ENCODE measurements around the gene APOBR.
"Not testable (repeated sequence)": the region's sequence is repeated elsewhere in the genome, so short reads cannot be mapped to it uniquely, and the experiment has no call there.

Gene APOBR

GRCh38 chr16:28498666-28499381 lies 4.4 kb downstream of the APOBR start:
- TF ChIP-seq ARNTL (CRISPR knock-in tag; IDR thresholded peaks at IDR 0.05; ENCODE audit: borderline replicate concordance, low read depth) (no peak), ZNF70 (CRISPR knock-in tag; IDR thresholded peaks at IDR 0.05) (no peak), SNAI2 (CRISPR knock-in tag; IDR thresholded peaks at IDR 0.05) (no peak), ZFP3 (CRISPR knock-in tag; IDR thresholded peaks at IDR 0.05) (no peak), GLIS3 (CRISPR knock-in tag; IDR thresholded peaks at IDR 0.05) (no peak), CSRNP3 (CRISPR knock-in tag; IDR thresholded peaks at IDR 0.05) (no peak), PPARA (CRISPR knock-in tag; IDR thresholded peaks at IDR 0.05; ENCODE audit: borderline replicate concordance) (no peak), ZNF565 (CRISPR knock-in tag; conservative IDR thresholded peaks at IDR 0.05; ENCODE audit: low read depth) (no peak), ISL1 (CRISPR knock-in tag; IDR thresholded peaks at IDR 0.05) (no peak), TOX (CRISPR knock-in tag; IDR thresholded peaks at IDR 0.05; ENCODE audit: borderline replicate concordance) (no peak), CSDC2 (CRISPR knock-in tag; IDR thresholded peaks at IDR 0.05) (no peak), ZFP30 (CRISPR knock-in tag; IDR thresholded peaks at IDR 0.05) (no peak), ESRRG (CRISPR knock-in tag; IDR thresholded peaks at IDR 0.05) (no peak)
- ATAC-seq: no peak

- ATAC-seq: no peak
- no peak for TF ChIP-seq POU6F1 (CRISPR knock-in tag; IDR thresholded peaks at IDR 0.05; ENCODE audit: borderline replicate concordance, low read depth)
- TF ChIP-seq ISL1 (CRISPR knock-in tag; IDR thresholded peaks at IDR 0.05): no peak
- TF ChIP-seq OSR1 (CRISPR knock-in tag; IDR thresholded peaks at IDR 0.05): no peak
- TF ChIP-seq ZFP3 (CRISPR knock-in tag; IDR thresholded peaks at IDR 0.05): no peak
- no peak for TF ChIP-seq TOX (CRISPR knock-in tag; IDR thresholded peaks at IDR 0.05; ENCODE audit: borderline replicate concordance)
- no peak for TF ChIP-seq CSDC2 (CRISPR knock-in tag; IDR thresholded peaks at IDR 0.05)
- TF ChIP-seq RARB (CRISPR knock-in tag; IDR thresholded peaks at IDR 0.05): no peak
- TF ChIP-seq ZFP30 (CRISPR knock-in tag; IDR thresholded peaks at IDR 0.05): no peak
- TF ChIP-seq GLIS3 (CRISPR knock-in tag; IDR thresholded peaks at IDR 0.05): no peak
- no peak for TF ChIP-seq ZNF565 (CRISPR knock-in tag; conservative IDR thresholded peaks at IDR 0.05; ENCODE audit: low read depth)
- TF ChIP-seq ZC3H10 (CRISPR knock-in tag; IDR thresholded peaks at IDR 0.05): no peak
- no peak for TF ChIP-seq CREB5 (CRISPR knock-in tag; IDR thresholded peaks at IDR 0.05; ENCODE audit: low read depth)
- no peak for TF ChIP-seq ESRRG (CRISPR knock-in tag; IDR thresholded peaks at IDR 0.05)
- no peak for TF ChIP-seq PATZ1 (CRISPR knock-in tag; IDR thresholded peaks at IDR 0.05; ENCODE audit: borderline replicate concordance)
- no peak for TF ChIP-seq SNAI2 (CRISPR knock-in tag; IDR thresholded peaks at IDR 0.05)
- TF ChIP-seq TSHZ2 (CRISPR knock-in tag; IDR thresholded peaks at IDR 0.05): no peak
- TF ChIP-seq TCF4 (CRISPR knock-in tag; IDR thresholded peaks at IDR 0.05; ENCODE audit: borderline replicate concordance): no peak
These were observed 5.4 kb downstream of the APOBR start for GRCh38 chr16:28499854-28500253.

GRCh38 chr16:28500476-28501180 lies 6.2 kb downstream of the APOBR start:
- not testable (repeated sequence) for ATAC-seq

All from SK-N-SH treated with all-trans-retinoic acid at 6 μM for 48 hours (cell line).